ENCODE measurements around the gene RUNDC3A. TPM values are rescaled to one million over a fixed set of nuclear protein-coding genes. Genes with fewer than 3 reads are reported as not detected.
"Not testable (repeated sequence)": the region's sequence is repeated elsewhere in the genome, so short reads cannot be mapped to it uniquely, and the experiment has no call there.

The RUNDC3A gene
- total RNA-seq, 1 donor from 2014 or later = 0.18 TPM

- intact Hi-C loops (cut with micrococcal nuclease) = no loop called here
- H3K36me3 Mint-ChIP-seq (ENCODE audit: low read depth) = no peaks in the 10 kb centered on the region
- peaks cover 12% of the 10 kb centered on the region for H3K27me3 Mint-ChIP-seq (ENCODE audit: low read depth)
- peak overlapping the region; percentile 94 for H3K4me3 Mint-ChIP-seq (ENCODE audit: low read depth)
- H3K9me3 Mint-ChIP-seq = no peaks in the 10 kb centered on the region
- peak overlapping the region; percentile 56 for H3K27ac Mint-ChIP-seq
- peaks cover 12% of the 10 kb centered on the region for H3K4me1 Mint-ChIP-seq (ENCODE audit: low read depth)
- no peak for DNase-seq (ENCODE audit: low spot score)
These were observed 37.1 kb downstream of the RUNDC3A start for GRCh38 chr17:44345454-44346026.

GRCh38 chr17:44346064-44346844 lies 37.9 kb downstream of the RUNDC3A start:
- peak overlapping the region; percentile 94 for H3K4me3 Mint-ChIP-seq (ENCODE audit: low read depth)
- H3K9me3 Mint-ChIP-seq = no peaks in the 10 kb centered on the region
- H3K27me3 Mint-ChIP-seq (ENCODE audit: low read depth) = peaks cover 12% of the 10 kb centered on the region
- intact Hi-C loops (cut with micrococcal nuclease) = no loop called here
- H3K36me3 Mint-ChIP-seq (ENCODE audit: low read depth) = no peaks in the 10 kb centered on the region
- no peak for DNase-seq (ENCODE audit: low spot score)
- H3K4me1 Mint-ChIP-seq (ENCODE audit: low read depth) = peaks cover 12% of the 10 kb centered on the region
- peak overlapping the region; percentile 56 for H3K27ac Mint-ChIP-seq

DNA sequence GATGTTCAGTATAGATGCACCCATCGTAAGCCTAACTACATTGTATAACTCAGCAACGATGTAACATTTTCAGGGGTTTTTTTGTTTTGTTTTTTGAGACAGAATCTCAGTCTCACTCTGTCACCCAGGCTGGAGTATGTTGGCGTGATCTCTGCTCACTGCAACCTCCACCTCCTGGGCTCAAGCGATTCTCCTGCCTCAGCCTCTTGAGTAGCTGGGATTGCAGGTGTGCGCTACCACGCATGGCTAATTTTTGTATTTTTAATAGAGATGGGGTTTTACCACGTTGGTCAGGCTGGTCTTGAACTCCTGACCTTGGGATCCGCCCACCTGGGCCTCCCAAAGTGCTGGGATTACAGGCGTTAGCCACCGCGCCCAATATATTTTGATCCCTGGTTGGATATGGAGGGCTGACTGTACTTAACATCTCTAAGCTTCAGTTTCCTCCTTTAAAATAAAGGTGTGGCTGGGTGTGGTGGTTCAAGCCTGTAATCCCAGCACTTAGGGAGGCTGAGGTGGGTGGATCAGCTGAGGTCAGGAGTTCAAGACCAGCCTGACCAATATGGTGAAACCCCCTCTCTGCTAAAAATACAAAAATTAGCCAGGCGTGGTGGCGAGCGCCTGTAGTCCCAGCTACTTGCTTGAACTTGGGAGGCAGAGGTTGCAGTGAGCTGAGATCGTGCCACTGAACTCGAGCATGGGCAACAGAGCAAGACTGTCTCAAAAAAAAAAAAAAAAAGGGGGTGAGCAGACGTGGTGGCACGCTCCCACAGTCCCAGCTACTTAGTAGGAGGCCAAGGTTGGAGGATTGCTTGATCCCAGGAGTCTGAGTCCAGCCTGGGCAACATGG lies 39.0 kb downstream of the RUNDC3A start:
- H3K4me1 Mint-ChIP-seq (ENCODE audit: low read depth) = peaks cover 12% of the 10 kb centered on the region
- H3K9me3 Mint-ChIP-seq; H3K36me3 Mint-ChIP-seq (ENCODE audit: low read depth); intact Hi-C loops (cut with micrococcal nuclease); H3K4me3 Mint-ChIP-seq (ENCODE audit: low read depth); H3K27ac Mint-ChIP-seq; DNase-seq (ENCODE audit: low spot score): not testable (repeated sequence)
- peaks cover 11% of the 10 kb centered on the region for H3K27me3 Mint-ChIP-seq (ENCODE audit: low read depth)

- Mint-ChIP-seq H3K27me3 (ENCODE audit: low read depth) (peaks cover 11% of the 10 kb centered on the region), H3K4me1 (ENCODE audit: low read depth) (peaks cover 12% of the 10 kb centered on the region)
- intact Hi-C loops (cut with micrococcal nuclease) = no loop called here
These were observed 40.0 kb downstream of the RUNDC3A start for GRCh38 chr17:44348234-44348987.

GRCh38 chr17:44348988-44349364 lies 40.6 kb downstream of the RUNDC3A start:
- peaks cover 12% of the 10 kb centered on the region for H3K4me1 Mint-ChIP-seq (ENCODE audit: low read depth)
- H3K4me3 Mint-ChIP-seq (ENCODE audit: low read depth) = no peak overlapping the region
- H3K27ac Mint-ChIP-seq = no peak overlapping the region
- no peaks in the 10 kb centered on the region for H3K9me3 Mint-ChIP-seq
- DNase-seq (ENCODE audit: low spot score) = no peak
- peaks cover 5% of the 10 kb centered on the region for H3K27me3 Mint-ChIP-seq (ENCODE audit: low read depth)
- H3K36me3 Mint-ChIP-seq (ENCODE audit: low read depth) = peaks cover 7% of the 10 kb centered on the region
- intact Hi-C loops (cut with micrococcal nuclease) = no loop called here

More at GRCh38 chr17:44348234-44348987, 40.0 kb downstream of the RUNDC3A start:
- no peaks in the 10 kb centered on the region for H3K9me3 Mint-ChIP-seq
- H3K4me3 Mint-ChIP-seq (ENCODE audit: low read depth) = no peak overlapping the region
- no peak overlapping the region for H3K27ac Mint-ChIP-seq
- DNase-seq (ENCODE audit: low spot score) = no peak
- peaks cover 7% of the 10 kb centered on the region for H3K36me3 Mint-ChIP-seq (ENCODE audit: low read depth)

DNA sequence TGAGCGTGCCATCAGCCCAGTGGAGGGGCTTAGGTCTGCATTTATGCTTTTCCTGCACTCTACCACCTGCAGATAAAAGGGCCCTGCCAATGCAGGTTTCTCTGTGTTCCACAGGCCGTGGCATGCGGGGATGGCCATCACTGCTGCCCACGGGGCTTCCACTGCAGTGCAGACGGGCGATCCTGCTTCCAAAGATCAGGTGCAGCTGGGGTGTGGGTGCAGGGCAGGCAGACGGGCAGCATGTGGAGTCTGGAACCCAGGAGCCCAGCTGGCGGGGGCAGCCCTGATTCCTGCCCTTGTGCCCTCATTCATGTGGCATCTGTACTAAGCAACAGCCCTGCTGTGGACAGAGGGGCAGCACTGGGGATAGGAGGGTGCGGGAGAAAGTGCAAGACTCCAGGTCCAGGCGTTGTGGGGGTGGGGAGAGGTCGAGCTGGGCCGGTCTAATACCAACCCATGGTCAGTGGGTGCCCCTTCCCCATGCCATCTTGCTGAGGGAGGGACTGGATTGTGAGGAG lies 41.2 kb downstream of the RUNDC3A start:
- Mint-ChIP-seq H3K36me3 (ENCODE audit: low read depth) (peaks cover 7% of the 10 kb centered on the region), H3K4me3 (ENCODE audit: low read depth) (no peak overlapping the region), H3K27me3 (ENCODE audit: low read depth) (peaks cover 4% of the 10 kb centered on the region), H3K9me3 (no peaks in the 10 kb centered on the region), H3K27ac (no peak overlapping the region), H3K4me1 (ENCODE audit: low read depth) (peaks cover 12% of the 10 kb centered on the region)
- no peak for DNase-seq (ENCODE audit: low spot score)
- intact Hi-C loops (cut with micrococcal nuclease) = no loop called here

DNA sequence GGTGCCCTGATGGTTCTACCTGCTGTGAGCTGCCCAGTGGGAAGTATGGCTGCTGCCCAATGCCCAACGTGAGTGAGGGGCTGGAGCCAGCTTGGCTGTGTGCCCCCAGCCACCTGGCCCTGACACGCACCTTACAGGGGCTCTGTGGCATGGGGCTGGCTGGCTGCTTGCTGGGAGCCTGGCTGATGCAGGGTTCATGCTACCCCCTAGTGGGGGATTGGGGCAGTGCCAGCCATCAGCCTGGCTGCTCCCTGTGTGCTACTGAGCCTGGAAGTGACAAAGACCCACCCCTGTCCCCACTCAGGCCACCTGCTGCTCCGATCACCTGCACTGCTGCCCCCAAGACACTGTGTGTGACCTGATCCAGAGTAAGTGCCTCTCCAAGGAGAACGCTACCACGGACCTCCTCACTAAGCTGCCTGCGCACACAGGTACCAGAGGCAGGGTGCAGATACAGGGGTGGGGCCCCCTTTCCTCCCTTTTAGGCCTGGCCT lies 42.4 kb downstream of the RUNDC3A start:
- peak; percentile 66 for DNase-seq (ENCODE audit: low spot score)
- Mint-ChIP-seq H3K9me3 (no peaks in the 10 kb centered on the region), H3K27ac (no peak overlapping the region), H3K4me1 (ENCODE audit: low read depth) (peaks cover 6% of the 10 kb centered on the region), H3K27me3 (ENCODE audit: low read depth) (peaks cover 10% of the 10 kb centered on the region), H3K4me3 (ENCODE audit: low read depth) (no peak overlapping the region), H3K36me3 (ENCODE audit: low read depth) (peaks cover 7% of the 10 kb centered on the region)
- intact Hi-C loops (cut with micrococcal nuclease) = no loop called here

- peaks cover 10% of the 10 kb centered on the region for H3K27me3 Mint-ChIP-seq (ENCODE audit: low read depth)
- H3K9me3 Mint-ChIP-seq = no peaks in the 10 kb centered on the region
- intact Hi-C loops (cut with micrococcal nuclease) = no loop called here
- peaks cover 2% of the 10 kb centered on the region for H3K4me1 Mint-ChIP-seq (ENCODE audit: low read depth)
- DNase-seq (ENCODE audit: low spot score) = no peak
- H3K36me3 Mint-ChIP-seq (ENCODE audit: low read depth) = peaks cover 7% of the 10 kb centered on the region
- no peak overlapping the region for H3K4me3 Mint-ChIP-seq (ENCODE audit: low read depth)
- H3K27ac Mint-ChIP-seq = no peak overlapping the region
These were observed 43.1 kb downstream of the RUNDC3A start for GRCh38 chr17:44351464-44351863.

GRCh38 chr17:44351961-44352827 lies 43.8 kb downstream of the RUNDC3A start:
- Mint-ChIP-seq H3K4me3 (ENCODE audit: low read depth) (peak overlapping the region; percentile 60), H3K9me3 (no peaks in the 10 kb centered on the region), H3K27me3 (ENCODE audit: low read depth) (peaks cover 10% of the 10 kb centered on the region), H3K4me1 (ENCODE audit: low read depth) (peaks cover 2% of the 10 kb centered on the region), H3K27ac (no peak overlapping the region), H3K36me3 (ENCODE audit: low read depth) (peaks cover 7% of the 10 kb centered on the region)
- intact Hi-C loops (cut with micrococcal nuclease) = no loop called here
- DNase-seq (ENCODE audit: low spot score) = no peak

GRCh38 chr17:44352828-44353671 lies 44.6 kb downstream of the RUNDC3A start:
- intact Hi-C loops (cut with micrococcal nuclease) = no loop called here
- H3K27ac Mint-ChIP-seq = no peak overlapping the region
- peaks cover 10% of the 10 kb centered on the region for H3K27me3 Mint-ChIP-seq (ENCODE audit: low read depth)
- DNase-seq (ENCODE audit: low spot score) = no peak
- peaks cover 2% of the 10 kb centered on the region for H3K4me1 Mint-ChIP-seq (ENCODE audit: low read depth)
- peaks cover 7% of the 10 kb centered on the region for H3K36me3 Mint-ChIP-seq (ENCODE audit: low read depth)
- peak overlapping the region; percentile 60 for H3K4me3 Mint-ChIP-seq (ENCODE audit: low read depth)
- H3K9me3 Mint-ChIP-seq = no peaks in the 10 kb centered on the region

Measured in activated T-helper 2 cell treated with anti-CD3 and anti-CD28 coated beads, Interferon-gamma antibody, Interleukin-2, Interleukin-4, amounts not matched to agents 10 μg/mL and 5 μg/mL and 100 μg/mL, durations not matched to agents 14 hours and 24 hours and 36 hours (primary cell).